ENCODE results near the gene ARHGEF16. TPM values are rescaled to one million over a fixed set of nuclear protein-coding genes. Genes with fewer than 3 reads are reported as not detected.
A peak's percentile ranks its signal among the peaks of the same experiment; 100 is the strongest.

The ARHGEF16 gene
- total and polyA plus RNA-seq, 10 donors: 0.23 to 1.6 (median 0.84) TPM

GRCh38 chr1:3451994-3452865 lies 2.2 kb upstream of the ARHGEF16 start:
- 63 to 82% (median 70%) methylated on average over 11 to 23 of the region's 23 CpGs for WGBS, 5 donors
- intact Hi-C loops (cut with DNase I; ENCODE audit: low total_unique reads): loop anchor here (5.0 kb wide), 1 partner anchor 35 kb away; no protein-coding TSS in a partner anchor
- H3K36me3 ChIP-seq: no peaks in the 10 kb centered on the region
- no peak overlapping the region for H3K4me3 ChIP-seq
- H3K4me1 ChIP-seq: peaks cover 11 to 37% (median 25%) of the 10 kb centered on the region in 6 donors
- H3K9me3 ChIP-seq: peaks cover 0 to 8% (median 4%) of the 10 kb centered on the region in 8 donors
- no peak overlapping the region for H3K27ac ChIP-seq
- no peak for DNase-seq
- TF ChIP-seq POLR2A (IDR thresholded peaks at IDR 0.05) (no peak), CTCF (IDR thresholded peaks at IDR 0.05 in 8 of 11, conservative IDR thresholded peaks at IDR 0.05 in 3 of 11) (peak in 1 of 11 experiments; percentile 10), POLR2AphosphoS5 (IDR thresholded peaks at IDR 0.05) (no peak)
- peaks cover 0 to 65% (median 25%) of the 10 kb centered on the region in 7 donors for H3K27me3 ChIP-seq (replicated peaks in 1 of 7)

- no peak overlapping the region for H3K4me3 ChIP-seq
- intact Hi-C loops (cut with DNase I; ENCODE audit: low total_unique reads): loop anchor here (5.0 kb wide), 1 partner anchor 34 kb away; no protein-coding TSS in a partner anchor
- no peak overlapping the region for H3K27ac ChIP-seq
- TF ChIP-seq CTCF (IDR thresholded peaks at IDR 0.05 in 8 of 11, conservative IDR thresholded peaks at IDR 0.05 in 3 of 11) (no peak), POLR2AphosphoS5 (IDR thresholded peaks at IDR 0.05) (no peak)
- DNase-seq: no peak
- H3K4me1 ChIP-seq: peaks cover 11 to 42% (median 26%) of the 10 kb centered on the region in 6 donors
- WGBS, 5 donors: 27 to 50% (median 47%) methylated on average over 3 to 5 of the region's 5 CpGs
- peaks cover 0 to 3% (median 1%) of the 10 kb centered on the region in 8 donors for H3K9me3 ChIP-seq
- no peaks in the 10 kb centered on the region for H3K36me3 ChIP-seq
- H3K27me3 ChIP-seq (replicated peaks in 1 of 7): peaks cover 0 to 65% (median 25%) of the 10 kb centered on the region in 7 donors
These were observed 1.6 kb upstream of the ARHGEF16 start for GRCh38 chr1:3452866-3453175.

DNA sequence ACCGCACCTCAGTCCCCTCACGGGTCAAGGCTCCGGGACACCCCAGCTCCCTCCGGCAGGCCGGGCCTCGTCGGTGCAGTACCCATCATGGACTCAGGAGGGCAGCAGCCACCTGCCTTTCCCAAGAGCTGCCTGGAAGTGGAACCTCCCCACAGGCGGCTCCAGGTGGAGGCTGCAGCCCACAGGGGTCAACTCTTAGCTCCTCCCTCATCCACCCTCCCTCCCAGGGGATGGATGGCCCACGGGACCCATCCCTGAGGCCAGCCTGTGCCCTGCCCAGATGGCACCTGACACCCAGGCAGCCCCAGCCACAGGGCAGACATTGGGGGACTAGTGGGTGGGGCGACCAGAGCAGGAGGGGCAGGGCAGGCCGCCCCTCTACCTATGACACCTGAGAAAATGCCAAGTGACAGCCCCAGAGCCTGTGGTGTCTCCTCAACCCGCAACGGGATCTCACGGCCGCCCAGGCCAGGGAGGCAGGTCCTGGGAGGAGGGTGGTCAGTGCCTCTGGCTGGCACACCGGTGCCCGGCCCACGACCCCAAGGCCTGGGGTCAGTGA lies 1.2 kb upstream of the ARHGEF16 start:
- Histone ChIP-seq H3K4me1 (peaks cover 11 to 47% (median 28%) of the 10 kb centered on the region in 6 donors), H3K9me3 (no peaks in the 10 kb centered on the region), H3K4me3 (peak overlapping the region in 1 of 8 donors; percentile 76), H3K27ac (no peak overlapping the region), H3K36me3 (no peaks in the 10 kb centered on the region), H3K27me3 (replicated peaks in 1 of 7) (peaks cover 0 to 65% (median 25%) of the 10 kb centered on the region in 7 donors)
- peak; percentile 90 for DNase-seq
- intact Hi-C loops (cut with DNase I; ENCODE audit: low total_unique reads): loop anchor here (5.0 kb wide), 1 partner anchor 34 kb away; no protein-coding TSS in a partner anchor
- 0 to 33% (median 27%) methylated on average over 1 to 18 of the region's 18 CpGs for WGBS, 5 donors
- TF ChIP-seq CTCF (IDR thresholded peaks at IDR 0.05 in 8 of 11, conservative IDR thresholded peaks at IDR 0.05 in 3 of 11) (peak; percentile 82 to 96 (median 94)), POLR2AphosphoS5 (IDR thresholded peaks at IDR 0.05) (no peak), POLR2A (IDR thresholded peaks at IDR 0.05) (no peak)

All from spleen (tissue), 11 donors.